22Rv1 (cell line): Measurements from ENCODE around the gene LITAF.

Experiments used
- ZFX ChIP-seq: fragments of 450-650 bp; IDR thresholded peaks from 2 replicates; pipeline ENCODE4 v1.6.1; 2017; ENCODE audit warnings: antibody characterized with exemption, borderline replicate concordance
- TF ChIP-seq, protein P1 (sequence below): fragments of 450-650 bp; IDR thresholded peaks from 2 replicates; pipeline ENCODE4 v1.5.1; 2017; ENCODE audit warnings: mild to moderate bottlenecking

DNA sequence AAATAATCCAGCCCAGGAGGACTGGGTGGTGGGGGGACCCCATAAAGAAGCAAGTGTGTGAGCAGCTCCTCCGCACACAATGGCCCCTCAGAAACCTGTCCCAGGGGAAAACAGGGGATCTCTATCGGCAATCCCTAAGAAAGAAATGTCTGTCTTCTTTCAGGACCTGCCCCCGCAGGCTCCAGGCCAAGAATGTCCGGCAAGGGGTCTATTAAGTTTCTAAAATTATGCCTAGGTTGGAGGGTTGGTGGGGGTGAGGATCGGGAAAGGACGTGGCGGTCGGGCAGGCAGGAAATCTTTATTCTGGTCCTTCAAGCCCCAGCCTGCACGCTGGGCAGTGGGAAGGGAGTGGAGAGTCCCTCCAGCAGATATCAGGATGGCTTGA, 23.4 kb upstream of the LITAF start:
- TF ChIP-seq, protein P1, sequence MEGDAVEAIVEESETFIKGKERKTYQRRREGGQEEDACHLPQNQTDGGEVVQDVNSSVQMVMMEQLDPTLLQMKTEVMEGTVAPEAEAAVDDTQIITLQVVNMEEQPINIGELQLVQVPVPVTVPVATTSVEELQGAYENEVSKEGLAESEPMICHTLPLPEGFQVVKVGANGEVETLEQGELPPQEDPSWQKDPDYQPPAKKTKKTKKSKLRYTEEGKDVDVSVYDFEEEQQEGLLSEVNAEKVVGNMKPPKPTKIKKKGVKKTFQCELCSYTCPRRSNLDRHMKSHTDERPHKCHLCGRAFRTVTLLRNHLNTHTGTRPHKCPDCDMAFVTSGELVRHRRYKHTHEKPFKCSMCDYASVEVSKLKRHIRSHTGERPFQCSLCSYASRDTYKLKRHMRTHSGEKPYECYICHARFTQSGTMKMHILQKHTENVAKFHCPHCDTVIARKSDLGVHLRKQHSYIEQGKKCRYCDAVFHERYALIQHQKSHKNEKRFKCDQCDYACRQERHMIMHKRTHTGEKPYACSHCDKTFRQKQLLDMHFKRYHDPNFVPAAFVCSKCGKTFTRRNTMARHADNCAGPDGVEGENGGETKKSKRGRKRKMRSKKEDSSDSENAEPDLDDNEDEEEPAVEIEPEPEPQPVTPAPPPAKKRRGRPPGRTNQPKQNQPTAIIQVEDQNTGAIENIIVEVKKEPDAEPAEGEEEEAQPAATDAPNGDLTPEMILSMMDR: no peak
- no peak for TF ChIP-seq ZFX
